ENCODE measurements around the gene MBD3.

DNA sequence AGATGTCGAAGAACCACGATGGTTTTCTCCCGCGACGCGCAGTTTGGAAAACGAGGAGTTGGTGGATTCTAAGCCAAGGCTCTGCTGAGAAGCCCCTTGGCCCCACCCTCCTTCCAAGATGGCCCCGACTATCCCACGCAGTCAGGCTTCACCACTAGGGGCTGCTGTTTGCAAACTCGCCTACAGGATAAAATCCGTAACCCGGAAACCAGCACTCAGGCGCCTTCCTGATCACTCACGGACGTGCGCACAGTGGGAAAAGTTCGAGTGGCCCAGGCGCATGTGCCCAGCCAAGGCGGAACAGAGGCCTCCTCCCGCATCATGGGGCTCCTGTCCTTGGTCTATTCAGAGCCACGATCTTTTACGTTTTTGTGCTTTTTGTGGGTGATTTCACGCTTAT is 31.8 kb upstream of the MBD3 start:
- TF ChIP-seq, protein P1, sequence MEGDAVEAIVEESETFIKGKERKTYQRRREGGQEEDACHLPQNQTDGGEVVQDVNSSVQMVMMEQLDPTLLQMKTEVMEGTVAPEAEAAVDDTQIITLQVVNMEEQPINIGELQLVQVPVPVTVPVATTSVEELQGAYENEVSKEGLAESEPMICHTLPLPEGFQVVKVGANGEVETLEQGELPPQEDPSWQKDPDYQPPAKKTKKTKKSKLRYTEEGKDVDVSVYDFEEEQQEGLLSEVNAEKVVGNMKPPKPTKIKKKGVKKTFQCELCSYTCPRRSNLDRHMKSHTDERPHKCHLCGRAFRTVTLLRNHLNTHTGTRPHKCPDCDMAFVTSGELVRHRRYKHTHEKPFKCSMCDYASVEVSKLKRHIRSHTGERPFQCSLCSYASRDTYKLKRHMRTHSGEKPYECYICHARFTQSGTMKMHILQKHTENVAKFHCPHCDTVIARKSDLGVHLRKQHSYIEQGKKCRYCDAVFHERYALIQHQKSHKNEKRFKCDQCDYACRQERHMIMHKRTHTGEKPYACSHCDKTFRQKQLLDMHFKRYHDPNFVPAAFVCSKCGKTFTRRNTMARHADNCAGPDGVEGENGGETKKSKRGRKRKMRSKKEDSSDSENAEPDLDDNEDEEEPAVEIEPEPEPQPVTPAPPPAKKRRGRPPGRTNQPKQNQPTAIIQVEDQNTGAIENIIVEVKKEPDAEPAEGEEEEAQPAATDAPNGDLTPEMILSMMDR (IDR thresholded peaks at IDR 0.05), result peak; percentile 75
- no peak for TF ChIP-seq EZH2 (IDR thresholded peaks at IDR 0.05)
